ENCODE measurements around the gene UACA.

Gene UACA

GRCh38 chr15:70670680-70671079 is 92.7 kb downstream of the UACA start:
- no peak overlapping the region for H3K4me3 ChIP-seq (ENCODE audit: low read length, poor library complexity, severe bottlenecking)

GRCh38 chr15:70669966-70670658 is 93.2 kb downstream of the UACA start:
- Histone ChIP-seq H3K9me2 (replicated peaks; ENCODE audit: low read depth, low read length) (no peaks in the 10 kb centered on the region), H3K9me3 (ENCODE audit: insufficient read depth, low read depth, low read length) (no peaks in the 10 kb centered on the region), H3K4me3 (ENCODE audit: low read length, poor library complexity, severe bottlenecking) (no peak overlapping the region), H3F3A (ENCODE audit: low read depth) (peaks cover 5% of the 10 kb centered on the region), H4K20me1 (ENCODE audit: insufficient read depth, low read length, poor library complexity, severe bottlenecking) (no peaks in the 10 kb centered on the region), H3K79me2 (ENCODE audit: insufficient read depth, low read length) (no peaks in the 10 kb centered on the region), H3K4me1 (ENCODE audit: insufficient read depth, low read length, poor library complexity, severe bottlenecking) (peaks cover 16% of the 10 kb centered on the region), H3K27me3 (ENCODE audit: insufficient read depth, low read length, poor library complexity, severe bottlenecking) (no peaks in the 10 kb centered on the region), H2AFZ (ENCODE audit: low read length) (no peak overlapping the region), H3K9ac (ENCODE audit: low read depth, low read length, poor library complexity, severe bottlenecking) (no peak overlapping the region), H3K36me3 (ENCODE audit: insufficient read depth, low read length) (no peaks in the 10 kb centered on the region), H3K4me2 (ENCODE audit: low read depth, low read length, poor library complexity, severe bottlenecking) (no peak overlapping the region)
- no peak for TF ChIP-seq EZH2phosphoT487 (IDR thresholded peaks at IDR 0.05; ENCODE audit: borderline replicate concordance)
- TF ChIP-seq, protein P1, sequence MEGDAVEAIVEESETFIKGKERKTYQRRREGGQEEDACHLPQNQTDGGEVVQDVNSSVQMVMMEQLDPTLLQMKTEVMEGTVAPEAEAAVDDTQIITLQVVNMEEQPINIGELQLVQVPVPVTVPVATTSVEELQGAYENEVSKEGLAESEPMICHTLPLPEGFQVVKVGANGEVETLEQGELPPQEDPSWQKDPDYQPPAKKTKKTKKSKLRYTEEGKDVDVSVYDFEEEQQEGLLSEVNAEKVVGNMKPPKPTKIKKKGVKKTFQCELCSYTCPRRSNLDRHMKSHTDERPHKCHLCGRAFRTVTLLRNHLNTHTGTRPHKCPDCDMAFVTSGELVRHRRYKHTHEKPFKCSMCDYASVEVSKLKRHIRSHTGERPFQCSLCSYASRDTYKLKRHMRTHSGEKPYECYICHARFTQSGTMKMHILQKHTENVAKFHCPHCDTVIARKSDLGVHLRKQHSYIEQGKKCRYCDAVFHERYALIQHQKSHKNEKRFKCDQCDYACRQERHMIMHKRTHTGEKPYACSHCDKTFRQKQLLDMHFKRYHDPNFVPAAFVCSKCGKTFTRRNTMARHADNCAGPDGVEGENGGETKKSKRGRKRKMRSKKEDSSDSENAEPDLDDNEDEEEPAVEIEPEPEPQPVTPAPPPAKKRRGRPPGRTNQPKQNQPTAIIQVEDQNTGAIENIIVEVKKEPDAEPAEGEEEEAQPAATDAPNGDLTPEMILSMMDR (conservative IDR thresholded peaks at IDR 0.05; ENCODE audit: low read length), result no peak

More at GRCh38 chr15:70670680-70671079, 92.7 kb downstream of the UACA start:
- no peaks in the 10 kb centered on the region for H3K36me3 ChIP-seq (ENCODE audit: insufficient read depth, low read length)
- no peaks in the 10 kb centered on the region for H3K79me2 ChIP-seq (ENCODE audit: insufficient read depth, low read length)
- peaks cover 5% of the 10 kb centered on the region for H3F3A ChIP-seq (ENCODE audit: low read depth)
- H3K4me2 ChIP-seq (ENCODE audit: low read depth, low read length, poor library complexity, severe bottlenecking), result no peak overlapping the region
- H3K27me3 ChIP-seq (ENCODE audit: insufficient read depth, low read length, poor library complexity, severe bottlenecking), result no peaks in the 10 kb centered on the region
- H2AFZ ChIP-seq (ENCODE audit: low read length), result no peak overlapping the region
- no peaks in the 10 kb centered on the region for H3K9me3 ChIP-seq (ENCODE audit: insufficient read depth, low read depth, low read length)
- TF ChIP-seq, protein P1 (conservative IDR thresholded peaks at IDR 0.05; ENCODE audit: low read length), result peak; percentile 67
- TF ChIP-seq EZH2phosphoT487 (IDR thresholded peaks at IDR 0.05; ENCODE audit: borderline replicate concordance), result no peak
- H3K9ac ChIP-seq (ENCODE audit: low read depth, low read length, poor library complexity, severe bottlenecking), result no peak overlapping the region
- H4K20me1 ChIP-seq (ENCODE audit: insufficient read depth, low read length, poor library complexity, severe bottlenecking), result no peaks in the 10 kb centered on the region
- no peaks in the 10 kb centered on the region for H3K9me2 ChIP-seq (replicated peaks; ENCODE audit: low read depth, low read length)
- H3K4me1 ChIP-seq (ENCODE audit: insufficient read depth, low read length, poor library complexity, severe bottlenecking), result peaks cover 16% of the 10 kb centered on the region

DNA sequence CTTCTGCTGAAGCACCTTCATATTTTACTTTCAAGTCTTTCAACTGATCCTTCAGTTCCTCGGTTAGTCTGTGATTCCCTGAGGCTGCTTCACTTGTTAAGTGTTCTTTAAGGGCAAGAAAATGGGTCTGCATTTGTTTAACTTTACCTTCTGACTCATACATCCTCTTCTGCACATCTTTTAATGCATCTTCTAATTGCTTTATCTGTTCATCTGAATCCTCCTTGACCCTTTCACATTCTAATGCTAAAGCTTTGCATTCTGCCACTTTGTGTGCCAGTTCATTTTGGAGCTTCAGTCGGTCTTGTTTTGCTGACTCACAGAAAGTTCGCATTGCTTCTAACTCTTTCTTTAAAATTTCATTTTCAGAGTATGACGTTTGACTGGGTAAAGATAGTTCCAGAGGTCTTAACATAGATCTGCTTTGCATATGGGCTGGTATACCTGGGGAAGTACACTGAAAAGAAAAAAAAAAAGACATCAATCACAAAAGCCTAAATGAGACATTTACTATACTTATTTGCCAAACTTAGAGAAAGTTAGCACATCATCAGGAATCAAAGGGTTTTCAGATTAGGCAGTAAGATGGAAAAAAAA is 94.3 kb downstream of the UACA start:
- H3K4me2 ChIP-seq (ENCODE audit: low read depth, low read length, poor library complexity, severe bottlenecking), result no peak overlapping the region
- H2AFZ ChIP-seq (ENCODE audit: low read length), result no peak overlapping the region
- no peaks in the 10 kb centered on the region for H3K9me2 ChIP-seq (replicated peaks; ENCODE audit: low read depth, low read length)
- H3K36me3 ChIP-seq (ENCODE audit: insufficient read depth, low read length), result no peaks in the 10 kb centered on the region
- H3K9me3 ChIP-seq (ENCODE audit: insufficient read depth, low read depth, low read length), result no peaks in the 10 kb centered on the region
- peaks cover 5% of the 10 kb centered on the region for H3F3A ChIP-seq (ENCODE audit: low read depth)
- TF ChIP-seq, protein P1 (conservative IDR thresholded peaks at IDR 0.05; ENCODE audit: low read length), result no peak
- TF ChIP-seq EZH2phosphoT487 (IDR thresholded peaks at IDR 0.05; ENCODE audit: borderline replicate concordance), result no peak
- H4K20me1 ChIP-seq (ENCODE audit: insufficient read depth, low read length, poor library complexity, severe bottlenecking), result no peaks in the 10 kb centered on the region
- H3K4me3 ChIP-seq (ENCODE audit: low read length, poor library complexity, severe bottlenecking), result no peak overlapping the region
- H3K4me1 ChIP-seq (ENCODE audit: insufficient read depth, low read length, poor library complexity, severe bottlenecking), result peaks cover 15% of the 10 kb centered on the region
- H3K9ac ChIP-seq (ENCODE audit: low read depth, low read length, poor library complexity, severe bottlenecking), result no peak overlapping the region
- H3K27me3 ChIP-seq (ENCODE audit: insufficient read depth, low read length, poor library complexity, severe bottlenecking), result no peaks in the 10 kb centered on the region
- H3K79me2 ChIP-seq (ENCODE audit: insufficient read depth, low read length), result no peaks in the 10 kb centered on the region
